ENCODE results near the gene SMARCC2.

DNA sequence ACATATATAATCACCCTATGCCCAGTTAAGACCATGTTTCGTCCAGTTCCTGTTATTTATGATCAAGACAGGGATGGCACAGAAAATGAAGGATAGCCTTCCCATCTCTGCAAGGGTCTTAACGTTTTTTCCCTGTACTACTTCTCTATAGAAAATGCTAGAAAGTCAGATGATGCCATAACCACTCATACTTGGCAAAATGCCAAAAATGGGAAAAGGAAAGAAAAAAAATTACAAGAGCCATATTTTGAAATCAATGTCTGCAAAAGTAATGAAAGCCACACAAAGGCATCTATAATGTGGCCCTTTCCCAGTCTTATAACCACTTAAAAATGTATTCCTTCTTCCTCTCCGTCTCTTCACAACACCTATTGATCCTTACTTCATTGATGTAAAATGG lies 38.7 kb downstream of the SMARCC2 start:
- TF ChIP-seq ZNF785 (tag by site-specific recombination; IDR thresholded peaks at IDR 0.05) (no peak), ZNF768 (tag by site-specific recombination; IDR thresholded peaks at IDR 0.05) (no peak), YY1 (tag by site-specific recombination; IDR thresholded peaks at IDR 0.05) (no peak), ZBTB7A (tag by site-specific recombination; IDR thresholded peaks at IDR 0.05; ENCODE audit: low read depth) (no peak), PBX3 (CRISPR knock-in tag; IDR thresholded peaks at IDR 0.05) (no peak), RBAK (tag by site-specific recombination; IDR thresholded peaks at IDR 0.05) (no peak)
- TF ChIP-seq, protein P1, sequence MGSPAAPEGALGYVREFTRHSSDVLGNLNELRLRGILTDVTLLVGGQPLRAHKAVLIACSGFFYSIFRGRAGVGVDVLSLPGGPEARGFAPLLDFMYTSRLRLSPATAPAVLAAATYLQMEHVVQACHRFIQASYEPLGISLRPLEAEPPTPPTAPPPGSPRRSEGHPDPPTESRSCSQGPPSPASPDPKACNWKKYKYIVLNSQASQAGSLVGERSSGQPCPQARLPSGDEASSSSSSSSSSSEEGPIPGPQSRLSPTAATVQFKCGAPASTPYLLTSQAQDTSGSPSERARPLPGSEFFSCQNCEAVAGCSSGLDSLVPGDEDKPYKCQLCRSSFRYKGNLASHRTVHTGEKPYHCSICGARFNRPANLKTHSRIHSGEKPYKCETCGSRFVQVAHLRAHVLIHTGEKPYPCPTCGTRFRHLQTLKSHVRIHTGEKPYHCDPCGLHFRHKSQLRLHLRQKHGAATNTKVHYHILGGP (tag by site-specific recombination; IDR thresholded peaks at IDR 0.05): peak; percentile 71
- TF ChIP-seq, protein P2, sequence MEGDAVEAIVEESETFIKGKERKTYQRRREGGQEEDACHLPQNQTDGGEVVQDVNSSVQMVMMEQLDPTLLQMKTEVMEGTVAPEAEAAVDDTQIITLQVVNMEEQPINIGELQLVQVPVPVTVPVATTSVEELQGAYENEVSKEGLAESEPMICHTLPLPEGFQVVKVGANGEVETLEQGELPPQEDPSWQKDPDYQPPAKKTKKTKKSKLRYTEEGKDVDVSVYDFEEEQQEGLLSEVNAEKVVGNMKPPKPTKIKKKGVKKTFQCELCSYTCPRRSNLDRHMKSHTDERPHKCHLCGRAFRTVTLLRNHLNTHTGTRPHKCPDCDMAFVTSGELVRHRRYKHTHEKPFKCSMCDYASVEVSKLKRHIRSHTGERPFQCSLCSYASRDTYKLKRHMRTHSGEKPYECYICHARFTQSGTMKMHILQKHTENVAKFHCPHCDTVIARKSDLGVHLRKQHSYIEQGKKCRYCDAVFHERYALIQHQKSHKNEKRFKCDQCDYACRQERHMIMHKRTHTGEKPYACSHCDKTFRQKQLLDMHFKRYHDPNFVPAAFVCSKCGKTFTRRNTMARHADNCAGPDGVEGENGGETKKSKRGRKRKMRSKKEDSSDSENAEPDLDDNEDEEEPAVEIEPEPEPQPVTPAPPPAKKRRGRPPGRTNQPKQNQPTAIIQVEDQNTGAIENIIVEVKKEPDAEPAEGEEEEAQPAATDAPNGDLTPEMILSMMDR (tag by site-specific recombination; IDR thresholded peaks at IDR 0.05): no peak

Measured in HEK293 (cell line).